K562 (cell line): ENCODE results near the gene COQ8A. TPM values are rescaled to one million over a fixed set of nuclear protein-coding genes. Genes with fewer than 3 reads are reported as not detected.

ENCODE experiments used
- ATAC-seq: fragments of 200-7000 bp; cut with Tn5 transposase; 3 replicates; pipeline ENCODE4 v1.9.1; 2020; ENCODE audit warnings: moderate library complexity
- BruUV-seq: library from RNA; stranded (reverse); fragments of 400-500 nt; replicated peaks from 2 replicates; lab custom pipeline; 2021; lab: Mats Ljungman, UMichigan
- CTCF ChIA-PET: fragments of 300-600 bp; formaldehyde crosslinking; extraction: SDS; loops from one replicate; lab custom pipeline; 2021; ENCODE audit warnings: low intra/inter-chr PET ratio; lab: Yijun Ruan, JAX
- POLR2A ChIA-PET: fragments of 300-600, 350-650 bp; sonication (Branson Sonifier 250); formaldehyde crosslinking; extraction: SDS; loops from one replicate; lab custom pipeline; 2021; ENCODE audit warnings: antibody characterized with exemption, inconsistent platforms; lab: Yijun Ruan, JAX
- DNase-seq, 4 experiments: peaks; one replicate each; pipeline versions ENCODE4 v3.0.0 to v3.0.0-alpha.2; 2011 to 2018; ENCODE audit warnings: low spot score in 3 of 4, mixed read lengths in 3 of 4; ENCODE audit errors: extremely low read depth in 1 of 4
- FAIRE-seq: peaks from 2 replicates; lab custom pipeline; 2011; peaks lifted over from hg19 to GRCh38; lab: Jason Lieb, UNC
- H2AFZ ChIP-seq: 2 replicates; pipeline ENCODE4 v1.6.0; 2011; ENCODE audit warnings: low read depth, low read length, control low read depth, inconsistent platforms
- H3K27ac ChIP-seq: fragments of 200-600 bp; 3 replicates; pipeline ENCODE4 v1.8.0; 2011; ENCODE audit warnings: low read depth, mild to moderate bottlenecking, control low read depth, inconsistent platforms, low read length, moderate library complexity, mixed read lengths; ENCODE audit errors: extremely low read depth
- H3K27me3 ChIP-seq, 2 experiments: fragments of 300-600 bp in 1 of 2; 2 replicates in 1 of 2; 3 replicates in 1 of 2; pipeline versions ENCODE4 v1.6.0 to v1.8.0; 2011; ENCODE audit warnings: inconsistent platforms in 2 of 2, low read length in 2 of 2, mild to moderate bottlenecking in 1 of 2, mixed read lengths in 1 of 2, moderate library complexity in 1 of 2; ENCODE audit not compliant: control insufficient read depth in 2 of 2, insufficient read depth in 2 of 2
- H3K36me3 ChIP-seq: fragments of 300-600 bp; 3 replicates; pipeline ENCODE4 v1.8.0; 2011; ENCODE audit warnings: mild to moderate bottlenecking, low read length, inconsistent platforms; ENCODE audit not compliant: control insufficient read depth, insufficient read depth
- H3K4me1 ChIP-seq, 2 experiments: fragments of 200-600 bp in 1 of 2; replicated peaks in 1 of 2; 2 replicates in 1 of 2; 3 replicates in 1 of 2; pipeline versions ENCODE4 v1.5.1 to v1.8.0; 2011; ENCODE audit warnings: inconsistent platforms in 2 of 2, low read length in 2 of 2, mild to moderate bottlenecking in 1 of 2, mixed read lengths in 1 of 2, moderate library complexity in 1 of 2; ENCODE audit not compliant: control insufficient read depth in 2 of 2, insufficient read depth in 2 of 2
- H3K4me2 ChIP-seq: 2 replicates; pipeline ENCODE4 v1.6.1; 2011; ENCODE audit warnings: low read length, control low read depth, inconsistent platforms, mixed read lengths; ENCODE audit not compliant: insufficient read depth
- H3K4me3 ChIP-seq: fragments of 200-600 bp; sonication (generic), shearing (Covaris generic); 2 replicates; pipeline ENCODE4 v1.5.1; 2016; ENCODE audit warnings: control low read depth, inconsistent platforms
- H3K79me2 ChIP-seq: fragments of 200-600 bp; 3 replicates; pipeline ENCODE4 v1.8.0; 2011; ENCODE audit warnings: low read length, inconsistent platforms; ENCODE audit not compliant: control insufficient read depth, insufficient read depth
- H3K9ac ChIP-seq, 2 experiments: 2 replicates each; pipeline versions ENCODE4 v1.6.0 to v1.6.1; 2011; ENCODE audit warnings: low read depth in 2 of 2, low read length in 2 of 2, control low read depth in 1 of 2, inconsistent platforms in 1 of 2, mild to moderate bottlenecking in 1 of 2, mixed read lengths in 1 of 2; ENCODE audit not compliant: insufficient read depth in 1 of 2
- H3K9me1 ChIP-seq: one replicate; pipeline ENCODE4 v1.6.0; 2011; ENCODE audit warnings: inconsistent platforms, mild to moderate bottlenecking, low read length, moderate library complexity; ENCODE audit not compliant: control insufficient read depth, insufficient read depth
- H3K9me3 ChIP-seq: replicated peaks from 2 replicates; pipeline ENCODE4 v1.5.1; 2011; ENCODE audit warnings: low read depth, low read length, inconsistent platforms; ENCODE audit not compliant: control insufficient read depth, insufficient read depth
- H4K20me1 ChIP-seq: replicated peaks from 2 replicates; pipeline ENCODE4 v1.6.1; 2011; ENCODE audit warnings: low read length, inconsistent platforms, mixed read lengths; ENCODE audit not compliant: control insufficient read depth, insufficient read depth
- GTF2A2 ChIP-seq: IDR thresholded peaks from 2 replicates; pipeline ENCODE4 v1.6.1; 2016; ENCODE audit warnings: mild to moderate bottlenecking, missing genetic modification characterization, missing compliant biosample characterization
- MAX ChIP-seq: sonication (generic); formaldehyde crosslinking; IDR thresholded peaks from 2 replicates; pipeline ENCODE4 v1.9.0; 2022; ENCODE audit warnings: mild to moderate bottlenecking, missing genetic modification reagents
- NFE2 ChIP-seq: IDR thresholded peaks from 2 replicates; pipeline ENCODE4 v1.6.1; 2014; ENCODE audit warnings: antibody characterized with exemption, low read depth
- WGBS: fragments of 100-300 bp; shearing (Covaris generic); methylation state at CpG from one replicate; pipeline ENCODE4 v1.1.6; 2016; ENCODE audit warnings: low coverage, mixed read lengths; ENCODE audit not compliant: insufficient coverage; ENCODE audit errors: missing lambda C conversion rate; 5-methylcytosine and 5-hydroxymethylcytosine counted together
- in situ Hi-C: fragments of 300-500 bp; cut with MboI; formaldehyde crosslinking; loops from 4 replicates; pipeline ENCODE4 v1.15.0; 2018; ENCODE audit warnings: inconsistent platforms, mixed read lengths
- intact Hi-C: fragments of 100-400 bp; cut with micrococcal nuclease; formaldehyde crosslinking; loops from 2 replicates; pipeline ENCODE4 v1.14.2; 2022
- polyA plus RNA-seq, 8 experiments: library from polyadenylated mRNA; depleted of rRNA in 4 of 8; stranded (reverse) in 5 of 8; unstranded in 3 of 8; fragments of >200 nt; fragmentation: Nextera tagmentation in 2 of 8; fragmentation: Illumina TruSeq in 1 of 8; extraction: Ambion mirVana in 2 of 8; extraction: Trizol in 1 of 8; gene quantifications; 2 replicates each; pipeline versions ENCODE4 v1.2.1 to v1.2.3, GENCODE V29; 2011 to 2014; ENCODE audit warnings: inconsistent platforms in 1 of 8, missing spikeins in 1 of 8
- total RNA-seq, 7 experiments: library from RNA; depleted of rRNA in 6 of 7; stranded (reverse); fragments of >200 nt in 6 of 7; fragmentation: Illumina TruSeq in 2 of 7; extraction: Trizol in 2 of 7; gene quantifications; 2 replicates each; pipeline versions ENCODE4 v1.2.1 to v1.2.3, GENCODE V29; 2011 to 2021; ENCODE audit warnings: low replicate concordance in 1 of 7
- TF ChIP-seq, protein P1 (sequence below): sonication (generic); formaldehyde crosslinking; IDR thresholded peaks from 2 replicates; pipeline ENCODE4 v1.8.1; 2023; ENCODE audit warnings: mild to moderate bottlenecking, missing genetic modification reagents

Gene COQ8A
- total and polyA plus RNA-seq, 9 of the 15 experiments (the other 6 are each of a cell fraction or from before 2014, with no cell fraction given): 2.6 to 54.3 (median 32.4) TPM

GRCh38 chr1:226945106-226945857 is 5.2 kb downstream of the COQ8A start:
- Histone ChIP-seq H3K79me2 (peaks cover 60% of the 10 kb centered on the region), H3K4me1 (peaks cover 43% of the 10 kb centered on the region in 2 experiments), H3K9me1 (no peaks in the 10 kb centered on the region), H2AFZ (peak overlapping the region; percentile 61), H3K36me3 (no peaks in the 10 kb centered on the region), H3K9me3 (no peaks in the 10 kb centered on the region), H4K20me1 (peaks cover 9% of the 10 kb centered on the region; the same call in 1 of the 2 replicates), H3K27me3 (no peaks in the 10 kb centered on the region), H3K27ac (no peak overlapping the region), H3K4me3 (no peak overlapping the region), H3K9ac (peak overlapping the region in 1 of 2 experiments; percentile 69; a peak in 2 of 4 replicates), H3K4me2 (peak overlapping the region; percentile 36)
- WGBS: 66% methylated on average over 19 of the region's 19 CpGs
- FAIRE-seq (no peak), DNase-seq (peak in 1 of 4 experiments; percentile 30), ATAC-seq (no peak; the same call in 2 of the 3 replicates)
- TF ChIP-seq, protein P1, sequence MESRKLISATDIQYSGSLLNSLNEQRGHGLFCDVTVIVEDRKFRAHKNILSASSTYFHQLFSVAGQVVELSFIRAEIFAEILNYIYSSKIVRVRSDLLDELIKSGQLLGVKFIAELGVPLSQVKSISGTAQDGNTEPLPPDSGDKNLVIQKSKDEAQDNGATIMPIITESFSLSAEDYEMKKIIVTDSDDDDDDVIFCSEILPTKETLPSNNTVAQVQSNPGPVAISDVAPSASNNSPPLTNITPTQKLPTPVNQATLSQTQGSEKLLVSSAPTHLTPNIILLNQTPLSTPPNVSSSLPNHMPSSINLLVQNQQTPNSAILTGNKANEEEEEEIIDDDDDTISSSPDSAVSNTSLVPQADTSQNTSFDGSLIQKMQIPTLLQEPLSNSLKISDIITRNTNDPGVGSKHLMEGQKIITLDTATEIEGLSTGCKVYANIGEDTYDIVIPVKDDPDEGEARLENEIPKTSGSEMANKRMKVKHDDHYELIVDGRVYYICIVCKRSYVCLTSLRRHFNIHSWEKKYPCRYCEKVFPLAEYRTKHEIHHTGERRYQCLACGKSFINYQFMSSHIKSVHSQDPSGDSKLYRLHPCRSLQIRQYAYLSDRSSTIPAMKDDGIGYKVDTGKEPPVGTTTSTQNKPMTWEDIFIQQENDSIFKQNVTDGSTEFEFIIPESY (CRISPR knock-in tag): peak; percentile 94
- TF ChIP-seq MAX (CRISPR knock-in tag) (peak; percentile 18; the same call in 1 of the 2 replicates), GTF2A2 (no peak), NFE2 (0 out of 2 replicates have a peak, but pooled peaks have one; percentile 13)
- ChIA-PET POLR2A (interaction anchor here (0.5 to 0.7 kb wide), 6 partner anchors 17 to 670 kb away, joined by 3 to 4 read pairs (median 3); no protein-coding TSS in a partner anchor), CTCF (no interaction called here)
- intact Hi-C loops (loop anchor here (10.0 kb wide), 1 partner anchor 370 kb away; the partner anchor contains the start of gene CDC42BPA), in situ Hi-C loops (no loop called here)
- no TSS peak for BruUV-seq
